ENCODE measurements around the gene MYRIP. TPM values are rescaled to one million over a fixed set of nuclear protein-coding genes. Genes with fewer than 3 reads are reported as not detected.

MYRIP gene
- total RNA-seq, 1 experiment from 2014 or later, result 1.6 TPM

DNA sequence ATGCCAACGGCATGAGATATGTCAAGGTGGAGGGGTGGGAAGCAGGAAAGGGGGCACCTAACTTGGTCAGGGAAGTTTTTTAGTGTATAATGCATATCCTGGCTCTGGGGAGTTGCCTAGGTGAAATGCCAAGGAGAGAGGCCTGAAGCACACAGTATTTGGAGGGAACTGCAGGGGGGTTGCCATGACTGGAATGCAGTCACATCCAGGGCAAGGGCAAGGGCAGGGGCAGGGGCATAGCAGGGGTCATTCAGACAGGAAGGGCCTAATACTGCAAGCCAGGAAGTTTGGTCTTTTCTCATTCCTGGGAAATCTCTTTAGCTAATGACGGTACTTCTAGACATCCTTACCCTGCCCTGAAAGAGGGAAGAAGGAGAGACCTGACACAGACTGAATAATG is 60.5 kb downstream of the MYRIP start:
- Mint-ChIP-seq H3K9me3 (peaks cover 9% of the 10 kb centered on the region), H3K27me3 (ENCODE audit: low read depth) (no peaks in the 10 kb centered on the region; the same call in 1 of the 2 replicates), H3K4me1 (peaks cover 8% of the 10 kb centered on the region), H3K36me3 (peaks cover under 1% of the 10 kb centered on the region; the same call in 1 of the 2 replicates), H3K27ac (no peak overlapping the region), H3K4me3 (no peak overlapping the region)
- DNase-seq (ENCODE audit: low spot score) (peak; percentile 22), ATAC-seq (peak; percentile 97)
- CTCF ChIA-PET, result no interaction called here
- POLR2A ChIA-PET, result no interaction called here
- TF ChIP-seq IRF2 (CRISPR knock-in tag; IDR thresholded peaks at IDR 0.05; ENCODE audit: borderline replicate concordance, low read depth) (no peak), ZNF396 (CRISPR knock-in tag; IDR thresholded peaks at IDR 0.05; ENCODE audit: borderline replicate concordance) (no peak), ZNF219 (CRISPR knock-in tag; IDR thresholded peaks at IDR 0.05; ENCODE audit: borderline replicate concordance) (no peak), ATF6 (CRISPR knock-in tag; IDR thresholded peaks at IDR 0.05) (no peak), TCF7 (CRISPR knock-in tag; IDR thresholded peaks at IDR 0.05; ENCODE audit: low read depth) (no peak), ZNF121 (CRISPR knock-in tag; IDR thresholded peaks at IDR 0.05) (no peak), FOXJ3 (CRISPR knock-in tag; IDR thresholded peaks at IDR 0.05; ENCODE audit: borderline replicate concordance) (no peak), ZNF416 (CRISPR knock-in tag; IDR thresholded peaks at IDR 0.05) (no peak), GABPB1 (CRISPR knock-in tag; IDR thresholded peaks at IDR 0.05) (no peak)
- TF ChIP-seq, protein P1, sequence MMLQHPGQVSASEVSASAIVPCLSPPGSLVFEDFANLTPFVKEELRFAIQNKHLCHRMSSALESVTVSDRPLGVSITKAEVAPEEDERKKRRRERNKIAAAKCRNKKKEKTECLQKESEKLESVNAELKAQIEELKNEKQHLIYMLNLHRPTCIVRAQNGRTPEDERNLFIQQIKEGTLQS (CRISPR knock-in tag; conservative IDR thresholded peaks at IDR 0.05), result no peak
- TF ChIP-seq, protein P2, sequence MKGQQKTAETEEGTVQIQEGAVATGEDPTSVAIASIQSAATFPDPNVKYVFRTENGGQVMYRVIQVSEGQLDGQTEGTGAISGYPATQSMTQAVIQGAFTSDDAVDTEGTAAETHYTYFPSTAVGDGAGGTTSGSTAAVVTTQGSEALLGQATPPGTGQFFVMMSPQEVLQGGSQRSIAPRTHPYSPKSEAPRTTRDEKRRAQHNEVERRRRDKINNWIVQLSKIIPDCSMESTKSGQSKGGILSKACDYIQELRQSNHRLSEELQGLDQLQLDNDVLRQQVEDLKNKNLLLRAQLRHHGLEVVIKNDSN (CRISPR knock-in tag; IDR thresholded peaks at IDR 0.05), result no peak
- TF ChIP-seq, protein P3, sequence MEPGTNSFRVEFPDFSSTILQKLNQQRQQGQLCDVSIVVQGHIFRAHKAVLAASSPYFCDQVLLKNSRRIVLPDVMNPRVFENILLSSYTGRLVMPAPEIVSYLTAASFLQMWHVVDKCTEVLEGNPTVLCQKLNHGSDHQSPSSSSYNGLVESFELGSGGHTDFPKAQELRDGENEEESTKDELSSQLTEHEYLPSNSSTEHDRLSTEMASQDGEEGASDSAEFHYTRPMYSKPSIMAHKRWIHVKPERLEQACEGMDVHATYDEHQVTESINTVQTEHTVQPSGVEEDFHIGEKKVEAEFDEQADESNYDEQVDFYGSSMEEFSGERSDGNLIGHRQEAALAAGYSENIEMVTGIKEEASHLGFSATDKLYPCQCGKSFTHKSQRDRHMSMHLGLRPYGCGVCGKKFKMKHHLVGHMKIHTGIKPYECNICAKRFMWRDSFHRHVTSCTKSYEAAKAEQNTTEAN (CRISPR knock-in tag; IDR thresholded peaks at IDR 0.05), result no peak
- TF ChIP-seq, protein P4, sequence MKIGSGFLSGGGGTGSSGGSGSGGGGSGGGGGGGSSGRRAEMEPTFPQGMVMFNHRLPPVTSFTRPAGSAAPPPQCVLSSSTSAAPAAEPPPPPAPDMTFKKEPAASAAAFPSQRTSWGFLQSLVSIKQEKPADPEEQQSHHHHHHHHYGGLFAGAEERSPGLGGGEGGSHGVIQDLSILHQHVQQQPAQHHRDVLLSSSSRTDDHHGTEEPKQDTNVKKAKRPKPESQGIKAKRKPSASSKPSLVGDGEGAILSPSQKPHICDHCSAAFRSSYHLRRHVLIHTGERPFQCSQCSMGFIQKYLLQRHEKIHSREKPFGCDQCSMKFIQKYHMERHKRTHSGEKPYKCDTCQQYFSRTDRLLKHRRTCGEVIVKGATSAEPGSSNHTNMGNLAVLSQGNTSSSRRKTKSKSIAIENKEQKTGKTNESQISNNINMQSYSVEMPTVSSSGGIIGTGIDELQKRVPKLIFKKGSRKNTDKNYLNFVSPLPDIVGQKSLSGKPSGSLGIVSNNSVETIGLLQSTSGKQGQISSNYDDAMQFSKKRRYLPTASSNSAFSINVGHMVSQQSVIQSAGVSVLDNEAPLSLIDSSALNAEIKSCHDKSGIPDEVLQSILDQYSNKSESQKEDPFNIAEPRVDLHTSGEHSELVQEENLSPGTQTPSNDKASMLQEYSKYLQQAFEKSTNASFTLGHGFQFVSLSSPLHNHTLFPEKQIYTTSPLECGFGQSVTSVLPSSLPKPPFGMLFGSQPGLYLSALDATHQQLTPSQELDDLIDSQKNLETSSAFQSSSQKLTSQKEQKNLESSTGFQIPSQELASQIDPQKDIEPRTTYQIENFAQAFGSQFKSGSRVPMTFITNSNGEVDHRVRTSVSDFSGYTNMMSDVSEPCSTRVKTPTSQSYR (CRISPR knock-in tag; IDR thresholded peaks at IDR 0.05), result no peak

DNA sequence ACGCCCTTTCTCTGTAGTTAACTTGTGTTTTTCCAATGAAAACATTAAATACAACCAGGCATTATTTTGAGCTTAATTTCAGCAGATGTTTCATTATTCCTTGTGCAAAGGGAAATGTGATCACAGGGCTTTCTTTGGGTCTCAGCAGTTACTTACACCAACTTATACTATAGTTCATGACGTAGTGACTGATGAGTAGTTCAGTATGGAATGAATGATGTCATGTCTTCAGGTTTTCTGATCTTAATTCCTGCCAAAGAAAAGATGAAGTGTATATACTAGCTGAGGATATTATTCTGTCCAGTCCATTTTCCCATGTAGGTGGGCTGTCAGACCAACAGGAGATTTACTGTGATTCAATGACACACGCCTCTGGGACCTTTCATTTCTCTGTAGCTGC is 61.3 kb downstream of the MYRIP start:
- Mint-ChIP-seq H3K9me3 (peaks cover 2% of the 10 kb centered on the region), H3K27ac (no peak overlapping the region), H3K4me3 (no peak overlapping the region), H3K36me3 (peaks cover 3% of the 10 kb centered on the region; the same call in 1 of the 2 replicates), H3K4me1 (peaks cover 8% of the 10 kb centered on the region), H3K27me3 (ENCODE audit: low read depth) (no peaks in the 10 kb centered on the region; the same call in 1 of the 2 replicates)
- ATAC-seq (no peak), DNase-seq (ENCODE audit: low spot score) (no peak)
- no peak for TF ChIP-seq ZNF232 (CRISPR knock-in tag; IDR thresholded peaks at IDR 0.05)
- TF ChIP-seq CDX4 (CRISPR knock-in tag; IDR thresholded peaks at IDR 0.05; ENCODE audit: borderline replicate concordance), result no peak
- TF ChIP-seq ETV6 (CRISPR knock-in tag; IDR thresholded peaks at IDR 0.05), result no peak
- TF ChIP-seq ESRRA (CRISPR knock-in tag; IDR thresholded peaks at IDR 0.05; ENCODE audit: borderline replicate concordance), result no peak
- no peak for TF ChIP-seq PRDM15 (CRISPR knock-in tag; IDR thresholded peaks at IDR 0.05)
- ChIA-PET POLR2A (no interaction called here), CTCF (no interaction called here)
